ENCODE data around the gene TIRAP.
"Not testable (repeated sequence)": the region's sequence is repeated elsewhere in the genome, so short reads cannot be mapped to it uniquely, and the experiment has no call there.

Gene TIRAP

GRCh38 chr11:126288237-126288636 is 5.3 kb downstream of the TIRAP start:
- DNase-seq: no peak

GRCh38 chr11:126290887-126291286 is 8.0 kb downstream of the TIRAP start:
- no peak for DNase-seq

- no peak for DNase-seq
These were observed 10.8 kb downstream of the TIRAP start for GRCh38 chr11:126293726-126294125.

- no peak for DNase-seq
These were observed 14.1 kb downstream of the TIRAP start for GRCh38 chr11:126297004-126297403.

GRCh38 chr11:126303623-126304456 is 20.9 kb downstream of the TIRAP start, which contains the start of gene DCPS:
Gene DCPS, plus strand, starts transcription at chr11:126304060. Its CDS starts 21 bp downstream, at chr11:126304081.
- peak; percentile 87 to 88 for DNase-seq

- DNase-seq: no peak
These were observed 21.7 kb downstream of the TIRAP start for GRCh38 chr11:126304457-126305075.

- DNase-seq: no peak
These were observed 22.8 kb downstream of the TIRAP start for GRCh38 chr11:126305699-126306098.

- DNase-seq: no peak
These were observed 24.8 kb downstream of the TIRAP start for GRCh38 chr11:126307706-126308105.

- no peak for DNase-seq
These were observed 25.4 kb downstream of the TIRAP start for GRCh38 chr11:126308271-126308671.

GRCh38 chr11:126308771-126309170 is 25.9 kb downstream of the TIRAP start:
- not testable (repeated sequence) for DNase-seq

- DNase-seq: peak; percentile 61 to 69
These were observed 27.5 kb downstream of the TIRAP start for GRCh38 chr11:126310200-126310991.

- no peak for DNase-seq
These were observed 28.1 kb downstream of the TIRAP start for GRCh38 chr11:126310992-126311310.

GRCh38 chr11:126311401-126312291 is 28.8 kb downstream of the TIRAP start:
- no peak for DNase-seq

GRCh38 chr11:126312961-126313360 is 30.1 kb downstream of the TIRAP start:
- DNase-seq: no peak

- no peak for DNase-seq
These were observed 30.9 kb downstream of the TIRAP start for GRCh38 chr11:126313826-126314225.

GRCh38 chr11:126317432-126317755 is 34.5 kb downstream of the TIRAP start:
- no peak for DNase-seq

GRCh38 chr11:126317756-126318573 is 35.1 kb downstream of the TIRAP start:
- no peak for DNase-seq

GRCh38 chr11:126318574-126319373 is 35.9 kb downstream of the TIRAP start:
- DNase-seq: no peak

GRCh38 chr11:126319374-126319740 is 36.5 kb downstream of the TIRAP start:
- DNase-seq: no peak

GRCh38 chr11:126322996-126323395 is 40.1 kb downstream of the TIRAP start:
- no peak for DNase-seq
